HL-60 (cell line): Measurements from ENCODE around the gene CHMP6.

Experiments
- GABPA ChIP-seq: IDR thresholded peaks from 2 replicates; pipeline ENCODE4 v1.6.1; 2012; ENCODE audit warnings: low read depth
- POLR2AphosphoS5 ChIP-seq: IDR thresholded peaks from 2 replicates; pipeline ENCODE4 v1.6.1; 2012; ENCODE audit warnings: low read depth
- SPI1 ChIP-seq: IDR thresholded peaks from 2 replicates; pipeline ENCODE4 v1.6.1; 2012; ENCODE audit warnings: low read depth, mild to moderate bottlenecking, borderline replicate concordance
- TF ChIP-seq, protein P1 (sequence below): IDR thresholded peaks from one replicate; pipeline ENCODE4 v1.5.1; 2011; ENCODE audit warnings: low read length, control low read depth, inconsistent platforms; ENCODE audit not compliant: insufficient read depth
- TF ChIP-seq, protein P2 (sequence below): IDR thresholded peaks from 2 replicates; pipeline ENCODE4 v1.6.1; 2012; ENCODE audit warnings: low read depth; ENCODE audit not compliant: insufficient replicate concordance

DNA sequence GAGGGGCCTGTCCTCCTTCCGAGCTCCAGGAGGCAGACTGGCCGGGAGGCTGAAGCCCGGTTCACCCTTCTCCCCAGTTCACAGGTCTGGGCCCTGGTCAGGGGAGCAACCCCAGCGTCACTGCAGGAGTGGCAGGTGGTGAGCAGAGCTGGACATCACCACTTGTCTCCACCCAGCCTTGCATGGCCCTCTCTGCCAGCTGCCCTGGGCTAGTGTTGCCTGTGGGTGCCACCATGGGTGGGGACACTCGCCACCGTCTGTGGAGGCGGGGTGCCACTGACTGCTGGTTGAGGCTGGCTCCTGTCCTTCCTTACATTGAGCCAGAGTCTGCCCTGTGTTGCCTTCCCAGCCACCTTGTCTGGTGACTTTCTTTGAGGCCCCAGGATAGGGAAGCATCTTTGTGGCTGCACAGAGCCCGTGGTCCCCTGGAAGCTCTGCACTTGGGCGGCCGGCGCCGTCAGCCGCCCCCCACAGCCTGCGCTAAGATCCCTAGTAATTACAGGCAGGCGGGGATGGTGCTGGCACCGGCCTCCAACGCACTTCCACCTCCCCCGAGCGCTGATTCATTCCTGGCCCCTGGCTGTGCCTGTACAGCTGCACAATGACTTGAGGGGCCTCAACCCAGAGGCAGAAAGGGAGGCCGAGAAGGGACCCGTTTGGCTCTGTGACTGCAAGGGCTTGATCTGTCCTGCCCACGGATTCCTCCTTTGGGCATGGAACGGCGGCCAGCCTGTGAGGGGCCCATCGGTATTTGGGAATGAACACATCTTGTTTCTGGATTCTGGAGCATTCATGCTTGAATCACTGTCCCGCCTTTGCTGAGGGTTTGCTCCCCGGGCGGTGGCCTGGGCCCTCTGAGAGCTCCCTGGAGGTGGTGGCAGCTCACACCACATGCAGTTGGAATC is 48.5 kb downstream of the CHMP6 start:
- TF ChIP-seq, protein P1, sequence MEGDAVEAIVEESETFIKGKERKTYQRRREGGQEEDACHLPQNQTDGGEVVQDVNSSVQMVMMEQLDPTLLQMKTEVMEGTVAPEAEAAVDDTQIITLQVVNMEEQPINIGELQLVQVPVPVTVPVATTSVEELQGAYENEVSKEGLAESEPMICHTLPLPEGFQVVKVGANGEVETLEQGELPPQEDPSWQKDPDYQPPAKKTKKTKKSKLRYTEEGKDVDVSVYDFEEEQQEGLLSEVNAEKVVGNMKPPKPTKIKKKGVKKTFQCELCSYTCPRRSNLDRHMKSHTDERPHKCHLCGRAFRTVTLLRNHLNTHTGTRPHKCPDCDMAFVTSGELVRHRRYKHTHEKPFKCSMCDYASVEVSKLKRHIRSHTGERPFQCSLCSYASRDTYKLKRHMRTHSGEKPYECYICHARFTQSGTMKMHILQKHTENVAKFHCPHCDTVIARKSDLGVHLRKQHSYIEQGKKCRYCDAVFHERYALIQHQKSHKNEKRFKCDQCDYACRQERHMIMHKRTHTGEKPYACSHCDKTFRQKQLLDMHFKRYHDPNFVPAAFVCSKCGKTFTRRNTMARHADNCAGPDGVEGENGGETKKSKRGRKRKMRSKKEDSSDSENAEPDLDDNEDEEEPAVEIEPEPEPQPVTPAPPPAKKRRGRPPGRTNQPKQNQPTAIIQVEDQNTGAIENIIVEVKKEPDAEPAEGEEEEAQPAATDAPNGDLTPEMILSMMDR, result no peak
- TF ChIP-seq, protein P2, sequence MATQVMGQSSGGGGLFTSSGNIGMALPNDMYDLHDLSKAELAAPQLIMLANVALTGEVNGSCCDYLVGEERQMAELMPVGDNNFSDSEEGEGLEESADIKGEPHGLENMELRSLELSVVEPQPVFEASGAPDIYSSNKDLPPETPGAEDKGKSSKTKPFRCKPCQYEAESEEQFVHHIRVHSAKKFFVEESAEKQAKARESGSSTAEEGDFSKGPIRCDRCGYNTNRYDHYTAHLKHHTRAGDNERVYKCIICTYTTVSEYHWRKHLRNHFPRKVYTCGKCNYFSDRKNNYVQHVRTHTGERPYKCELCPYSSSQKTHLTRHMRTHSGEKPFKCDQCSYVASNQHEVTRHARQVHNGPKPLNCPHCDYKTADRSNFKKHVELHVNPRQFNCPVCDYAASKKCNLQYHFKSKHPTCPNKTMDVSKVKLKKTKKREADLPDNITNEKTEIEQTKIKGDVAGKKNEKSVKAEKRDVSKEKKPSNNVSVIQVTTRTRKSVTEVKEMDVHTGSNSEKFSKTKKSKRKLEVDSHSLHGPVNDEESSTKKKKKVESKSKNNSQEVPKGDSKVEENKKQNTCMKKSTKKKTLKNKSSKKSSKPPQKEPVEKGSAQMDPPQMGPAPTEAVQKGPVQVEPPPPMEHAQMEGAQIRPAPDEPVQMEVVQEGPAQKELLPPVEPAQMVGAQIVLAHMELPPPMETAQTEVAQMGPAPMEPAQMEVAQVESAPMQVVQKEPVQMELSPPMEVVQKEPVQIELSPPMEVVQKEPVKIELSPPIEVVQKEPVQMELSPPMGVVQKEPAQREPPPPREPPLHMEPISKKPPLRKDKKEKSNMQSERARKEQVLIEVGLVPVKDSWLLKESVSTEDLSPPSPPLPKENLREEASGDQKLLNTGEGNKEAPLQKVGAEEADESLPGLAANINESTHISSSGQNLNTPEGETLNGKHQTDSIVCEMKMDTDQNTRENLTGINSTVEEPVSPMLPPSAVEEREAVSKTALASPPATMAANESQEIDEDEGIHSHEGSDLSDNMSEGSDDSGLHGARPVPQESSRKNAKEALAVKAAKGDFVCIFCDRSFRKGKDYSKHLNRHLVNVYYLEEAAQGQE, result no peak
- TF ChIP-seq POLR2AphosphoS5 (no peak), GABPA (no peak), SPI1 (no peak)
